OCI-LY3 (cell line): ENCODE measurements around the gene RFC2.

Source experiments
- EZH2phosphoT487 ChIP-seq: fragments of 200-600 bp; shearing (Covaris generic); IDR thresholded peaks from 2 replicates; pipeline ENCODE4 v1.6.1; 2018; ENCODE audit warnings: antibody characterized with exemption, mixed run types, low read depth
- TF ChIP-seq, protein P1 (sequence below): fragments of 200-600, 300-600 bp; sonication (generic); IDR thresholded peaks from 2 replicates; pipeline ENCODE4 v1.5.1; 2014; ENCODE audit warnings: antibody characterized with exemption, low read length, low read depth

DNA sequence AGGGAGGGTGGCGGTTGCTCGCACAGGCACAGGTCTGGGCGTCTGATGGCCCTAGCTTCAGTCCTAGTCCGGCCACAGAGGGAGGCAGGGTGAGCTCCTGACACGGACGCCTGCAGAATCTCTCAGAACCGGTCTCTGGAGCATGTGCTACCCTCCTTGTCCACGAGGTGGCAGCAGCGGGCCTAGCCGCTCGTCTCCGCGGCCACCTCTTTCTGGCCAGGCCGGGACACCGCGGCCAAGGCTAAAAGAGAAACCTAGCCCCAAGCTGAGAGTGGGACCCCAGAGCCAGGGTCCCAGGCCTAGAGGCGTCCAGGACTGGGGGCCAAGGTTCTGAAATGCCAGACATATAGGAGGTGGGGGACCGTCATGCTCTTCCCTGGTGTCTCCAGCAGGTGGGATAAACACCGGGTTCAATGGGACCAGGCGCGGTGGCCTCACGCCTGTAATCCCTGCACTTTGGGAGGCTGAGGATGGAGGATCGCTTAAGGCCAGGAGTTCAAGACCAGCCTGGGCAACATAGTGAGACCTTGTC lies 47.5 kb downstream of the RFC2 start:
- TF ChIP-seq, protein P1, sequence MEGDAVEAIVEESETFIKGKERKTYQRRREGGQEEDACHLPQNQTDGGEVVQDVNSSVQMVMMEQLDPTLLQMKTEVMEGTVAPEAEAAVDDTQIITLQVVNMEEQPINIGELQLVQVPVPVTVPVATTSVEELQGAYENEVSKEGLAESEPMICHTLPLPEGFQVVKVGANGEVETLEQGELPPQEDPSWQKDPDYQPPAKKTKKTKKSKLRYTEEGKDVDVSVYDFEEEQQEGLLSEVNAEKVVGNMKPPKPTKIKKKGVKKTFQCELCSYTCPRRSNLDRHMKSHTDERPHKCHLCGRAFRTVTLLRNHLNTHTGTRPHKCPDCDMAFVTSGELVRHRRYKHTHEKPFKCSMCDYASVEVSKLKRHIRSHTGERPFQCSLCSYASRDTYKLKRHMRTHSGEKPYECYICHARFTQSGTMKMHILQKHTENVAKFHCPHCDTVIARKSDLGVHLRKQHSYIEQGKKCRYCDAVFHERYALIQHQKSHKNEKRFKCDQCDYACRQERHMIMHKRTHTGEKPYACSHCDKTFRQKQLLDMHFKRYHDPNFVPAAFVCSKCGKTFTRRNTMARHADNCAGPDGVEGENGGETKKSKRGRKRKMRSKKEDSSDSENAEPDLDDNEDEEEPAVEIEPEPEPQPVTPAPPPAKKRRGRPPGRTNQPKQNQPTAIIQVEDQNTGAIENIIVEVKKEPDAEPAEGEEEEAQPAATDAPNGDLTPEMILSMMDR, result peak; percentile 92
- TF ChIP-seq EZH2phosphoT487, result no peak
